ENCODE measurements around the gene TCERG1L.

The TCERG1L gene

DNA sequence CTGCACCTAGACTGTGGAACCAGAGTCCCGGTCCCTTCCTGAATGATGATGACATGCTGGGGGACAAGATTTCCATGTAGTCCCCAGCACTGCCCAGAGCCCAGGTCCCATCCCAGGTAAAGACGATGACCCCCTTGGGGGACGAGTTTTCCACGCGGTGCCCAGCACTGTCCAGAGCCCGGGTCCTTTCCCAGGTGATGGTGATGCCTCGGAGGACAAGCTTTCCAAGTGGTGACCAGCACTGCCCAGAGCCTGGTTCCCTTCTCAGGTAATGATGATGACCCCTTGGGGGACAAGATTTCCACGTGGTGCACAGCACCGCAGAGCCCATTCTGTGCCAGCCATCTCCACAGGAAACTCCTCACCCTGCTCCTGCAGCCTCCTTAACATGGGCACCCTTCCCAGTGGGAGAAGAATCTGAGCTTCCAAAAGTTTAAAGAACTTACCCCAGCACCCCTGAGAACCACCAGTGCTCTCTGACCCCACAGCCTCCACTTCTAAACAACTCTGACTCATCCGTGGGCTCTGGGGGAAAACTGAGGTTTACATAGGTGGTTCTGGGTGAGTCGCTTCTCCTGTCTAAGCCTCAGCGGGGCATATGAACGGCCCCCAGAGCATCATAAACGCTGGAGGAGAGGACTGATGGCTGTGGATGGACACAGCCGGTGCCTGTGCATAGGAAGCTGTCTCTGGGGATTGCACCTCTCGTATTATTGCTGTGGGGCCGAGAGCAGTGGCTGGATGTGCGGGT lies 233.2 kb downstream of the TCERG1L start:
- DNase-seq (ENCODE audit: low spot score): no peak
- TF ChIP-seq, protein P1, sequence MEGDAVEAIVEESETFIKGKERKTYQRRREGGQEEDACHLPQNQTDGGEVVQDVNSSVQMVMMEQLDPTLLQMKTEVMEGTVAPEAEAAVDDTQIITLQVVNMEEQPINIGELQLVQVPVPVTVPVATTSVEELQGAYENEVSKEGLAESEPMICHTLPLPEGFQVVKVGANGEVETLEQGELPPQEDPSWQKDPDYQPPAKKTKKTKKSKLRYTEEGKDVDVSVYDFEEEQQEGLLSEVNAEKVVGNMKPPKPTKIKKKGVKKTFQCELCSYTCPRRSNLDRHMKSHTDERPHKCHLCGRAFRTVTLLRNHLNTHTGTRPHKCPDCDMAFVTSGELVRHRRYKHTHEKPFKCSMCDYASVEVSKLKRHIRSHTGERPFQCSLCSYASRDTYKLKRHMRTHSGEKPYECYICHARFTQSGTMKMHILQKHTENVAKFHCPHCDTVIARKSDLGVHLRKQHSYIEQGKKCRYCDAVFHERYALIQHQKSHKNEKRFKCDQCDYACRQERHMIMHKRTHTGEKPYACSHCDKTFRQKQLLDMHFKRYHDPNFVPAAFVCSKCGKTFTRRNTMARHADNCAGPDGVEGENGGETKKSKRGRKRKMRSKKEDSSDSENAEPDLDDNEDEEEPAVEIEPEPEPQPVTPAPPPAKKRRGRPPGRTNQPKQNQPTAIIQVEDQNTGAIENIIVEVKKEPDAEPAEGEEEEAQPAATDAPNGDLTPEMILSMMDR (IDR thresholded peaks at IDR 0.05; ENCODE audit: borderline replicate concordance, control extremely low read depth, extremely low read depth, insufficient read depth, missing control alignments): no peak
- in situ Hi-C loops (cut with MboI; ENCODE audit: low sequenced_read_pairs, unreplicated experiment): no loop called here

DNA sequence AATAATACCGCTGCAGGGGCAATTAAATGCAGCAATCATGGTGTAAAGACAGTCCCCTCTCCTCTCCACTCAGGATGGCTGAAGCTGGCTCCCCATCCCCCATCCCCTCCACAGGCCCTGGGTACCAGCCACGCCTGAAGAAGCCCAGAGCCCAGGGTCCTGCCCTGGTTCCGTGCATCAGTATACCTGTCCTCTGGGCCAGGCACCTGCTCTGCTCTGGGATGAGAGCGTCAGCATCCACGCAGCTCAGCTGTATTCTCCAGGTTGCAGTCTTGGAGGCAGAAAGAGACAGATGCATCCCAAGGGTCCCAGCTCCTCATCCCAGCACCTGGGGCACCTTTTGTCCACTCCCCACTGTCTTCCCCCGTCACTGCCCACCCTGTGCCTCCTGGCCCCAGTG lies 233.8 kb downstream of the TCERG1L start:
- DNase-seq (ENCODE audit: low spot score): no peak
- in situ Hi-C loops (cut with MboI; ENCODE audit: low sequenced_read_pairs, unreplicated experiment): no loop called here
- TF ChIP-seq, protein P1 (IDR thresholded peaks at IDR 0.05; ENCODE audit: borderline replicate concordance, control extremely low read depth, extremely low read depth, insufficient read depth, missing control alignments): no peak

DNA sequence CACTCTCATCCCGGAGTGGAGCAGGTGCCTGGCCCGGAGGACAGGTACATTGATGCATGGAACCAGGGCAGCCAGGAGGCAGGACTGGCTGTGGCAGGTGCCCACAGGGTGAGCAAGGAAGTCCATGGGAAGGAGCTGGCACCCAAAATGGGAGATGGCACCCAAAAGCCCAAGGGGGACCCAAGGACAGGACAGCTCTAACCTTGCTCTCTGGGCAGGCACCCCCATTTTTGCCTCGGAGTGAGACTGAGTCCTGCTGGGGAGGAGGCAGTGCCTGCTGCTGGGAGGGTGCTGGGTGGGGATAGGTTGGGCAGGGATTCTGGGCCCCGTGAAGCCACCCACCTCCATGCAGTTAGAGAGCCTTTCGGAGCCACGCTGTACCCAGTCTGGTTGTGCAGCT lies 234.5 kb downstream of the TCERG1L start:
- DNase-seq (ENCODE audit: low spot score): no peak
- in situ Hi-C loops (cut with MboI; ENCODE audit: low sequenced_read_pairs, unreplicated experiment): no loop called here

DNA sequence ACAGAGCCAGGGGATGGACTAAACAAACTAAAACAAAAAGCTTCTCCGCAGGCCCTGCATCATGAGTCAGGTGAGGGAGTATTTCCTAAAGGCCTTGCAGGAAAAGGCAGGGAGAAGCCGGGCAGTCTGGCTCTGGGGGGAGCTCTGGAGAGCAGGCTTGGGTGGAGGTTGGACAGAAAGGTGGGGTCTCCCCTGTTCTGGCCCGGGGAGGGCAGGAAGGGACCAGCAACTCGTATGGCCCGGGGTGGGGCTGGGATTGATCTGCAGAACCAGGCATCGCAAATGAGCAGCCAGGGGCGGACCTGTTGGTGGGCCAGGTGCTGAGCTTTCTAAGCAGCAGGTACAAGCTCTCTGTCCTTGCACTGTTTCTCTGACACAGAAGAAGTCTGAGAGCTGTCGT lies 235.2 kb downstream of the TCERG1L start:
- TF ChIP-seq, protein P1 (IDR thresholded peaks at IDR 0.05; ENCODE audit: borderline replicate concordance, control extremely low read depth, extremely low read depth, insufficient read depth, missing control alignments): no peak
- in situ Hi-C loops (cut with MboI; ENCODE audit: low sequenced_read_pairs, unreplicated experiment): no loop called here
- DNase-seq (ENCODE audit: low spot score): no peak

More for the DNA sequence above, 234.5 kb downstream of the TCERG1L start:
- TF ChIP-seq, protein P1 (IDR thresholded peaks at IDR 0.05; ENCODE audit: borderline replicate concordance, control extremely low read depth, extremely low read depth, insufficient read depth, missing control alignments): no peak

DNA sequence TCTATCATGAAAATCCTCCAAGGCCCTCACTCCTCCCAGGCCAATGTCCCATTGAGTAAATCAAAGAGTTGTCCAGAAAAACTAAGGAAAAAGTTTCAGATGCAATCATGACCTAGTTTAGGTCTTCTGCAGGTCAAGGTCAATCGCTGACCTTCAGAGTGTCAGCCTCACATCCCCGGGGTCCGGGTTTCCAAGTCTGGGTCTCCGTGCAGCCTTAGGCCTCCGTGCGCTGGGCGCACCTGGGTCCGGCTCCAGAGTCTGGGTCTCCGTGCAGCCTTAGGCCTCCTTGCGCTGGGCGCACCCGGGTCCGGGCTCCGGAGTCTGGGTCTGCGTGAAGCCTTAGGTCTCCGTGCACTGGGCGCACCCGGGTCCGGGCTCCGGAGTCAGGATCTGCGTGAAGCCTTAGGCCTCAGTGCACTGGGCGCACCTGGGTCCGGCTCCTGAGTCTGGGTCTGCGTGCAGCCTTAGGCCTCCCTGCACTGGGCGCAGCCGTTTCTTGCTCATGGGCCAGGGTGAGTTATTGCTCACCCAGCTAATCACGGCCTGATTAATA lies 236.2 kb downstream of the TCERG1L start:
- TF ChIP-seq, protein P1 (IDR thresholded peaks at IDR 0.05; ENCODE audit: borderline replicate concordance, control extremely low read depth, extremely low read depth, insufficient read depth, missing control alignments): no peak
- no peak for DNase-seq (ENCODE audit: low spot score)
- in situ Hi-C loops (cut with MboI; ENCODE audit: low sequenced_read_pairs, unreplicated experiment): no loop called here

DNA sequence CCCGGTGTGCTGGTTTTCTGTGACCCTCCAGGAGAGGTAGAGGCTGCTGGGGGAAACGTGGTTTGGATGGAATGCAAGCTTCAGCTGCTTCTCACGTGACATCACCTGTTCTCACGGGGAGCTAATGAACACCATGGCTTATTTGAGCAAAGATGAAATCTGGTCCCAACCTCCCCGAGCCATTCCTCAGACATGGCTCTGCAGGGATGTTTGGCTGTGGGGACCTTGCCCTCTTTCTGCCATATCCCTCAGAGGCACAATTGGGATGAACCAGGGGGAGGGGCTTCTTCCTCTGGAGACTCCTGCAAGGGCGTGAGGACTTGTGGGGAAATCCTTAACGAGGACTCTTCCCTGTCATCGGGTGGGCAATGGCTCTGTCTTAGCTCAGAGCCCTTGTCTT lies 236.8 kb downstream of the TCERG1L start:
- TF ChIP-seq, protein P1 (IDR thresholded peaks at IDR 0.05; ENCODE audit: borderline replicate concordance, control extremely low read depth, extremely low read depth, insufficient read depth, missing control alignments): no peak
- no peak for DNase-seq (ENCODE audit: low spot score)
- in situ Hi-C loops (cut with MboI; ENCODE audit: low sequenced_read_pairs, unreplicated experiment): no loop called here

Measured in GM13976 (cell line).